Activated CD8-positive, alpha-beta T cell treated with anti-CD3 and anti-CD28 coated beads for 36 hours (primary cell): ENCODE results near the gene CIITA. TPM values are rescaled to one million over a fixed set of nuclear protein-coding genes. Genes with fewer than 3 reads are reported as not detected.

Experiments used
- ATAC-seq: fragments of 200-7000 bp; cut with Tn5 transposase; one replicate; pipeline ENCODE4 v1.10.0; 2021; ENCODE audit warnings: mild to moderate bottlenecking, moderate library complexity
- CTCF ChIA-PET: fragments of 350-600 bp; sonication (Branson Sonifier 250); formaldehyde crosslinking; loops from one replicate; lab custom pipeline; 2021; ENCODE audit warnings: antibody characterized with exemption; lab: Charles Lee
- POLR2A ChIA-PET: fragments of 350-600 bp; sonication (Branson Sonifier 250); formaldehyde crosslinking; loops from one replicate; lab custom pipeline; 2021; ENCODE audit warnings: antibody characterized with exemption; lab: Charles Lee
- DNase-seq: peaks from one replicate; pipeline ENCODE4 v3.0.0-alpha.2; 2020
- H3K27ac Mint-ChIP-seq: one replicate; pipeline ENCODE4 v1.8.0; 2021; ENCODE audit warnings: mild to moderate bottlenecking, mixed read lengths
- H3K27me3 Mint-ChIP-seq: one replicate; pipeline ENCODE4 v1.8.0; 2021; ENCODE audit warnings: mixed read lengths
- H3K36me3 Mint-ChIP-seq: one replicate; pipeline ENCODE4 v1.8.0; 2021; ENCODE audit warnings: low read depth, mixed read lengths
- H3K4me1 Mint-ChIP-seq: one replicate; pipeline ENCODE4 v1.8.0; 2021; ENCODE audit warnings: low read depth, mixed read lengths
- H3K4me3 Mint-ChIP-seq: one replicate; pipeline ENCODE4 v1.8.0; 2021; ENCODE audit warnings: mild to moderate bottlenecking, moderate library complexity, mixed read lengths
- H3K9me3 Mint-ChIP-seq: one replicate; pipeline ENCODE4 v1.8.0; 2021; ENCODE audit warnings: mixed read lengths
- CTCF ChIP-seq: fragments of 200-600 bp; IDR thresholded peaks from one replicate; pipeline ENCODE4 v1.8.0; 2022; ENCODE audit warnings: antibody characterized with exemption, mild to moderate bottlenecking
- intact Hi-C: fragments of 100-400 bp; cut with micrococcal nuclease; formaldehyde crosslinking; loops from one replicate; pipeline ENCODE4 v1.10.0; 2022
- total RNA-seq, 2 experiments: library from RNA; stranded (reverse); gene quantifications; one replicate each; pipeline ENCODE4 v1.2.3, GENCODE V29; 2021

Gene CIITA
- total RNA-seq, 2 experiments from 2014 or later = 4.4 to 5.3 TPM

- no peak for TF ChIP-seq CTCF
These were observed 2.9 kb downstream of the CIITA start for GRCh38 chr16:10879681-10880589.

DNA sequence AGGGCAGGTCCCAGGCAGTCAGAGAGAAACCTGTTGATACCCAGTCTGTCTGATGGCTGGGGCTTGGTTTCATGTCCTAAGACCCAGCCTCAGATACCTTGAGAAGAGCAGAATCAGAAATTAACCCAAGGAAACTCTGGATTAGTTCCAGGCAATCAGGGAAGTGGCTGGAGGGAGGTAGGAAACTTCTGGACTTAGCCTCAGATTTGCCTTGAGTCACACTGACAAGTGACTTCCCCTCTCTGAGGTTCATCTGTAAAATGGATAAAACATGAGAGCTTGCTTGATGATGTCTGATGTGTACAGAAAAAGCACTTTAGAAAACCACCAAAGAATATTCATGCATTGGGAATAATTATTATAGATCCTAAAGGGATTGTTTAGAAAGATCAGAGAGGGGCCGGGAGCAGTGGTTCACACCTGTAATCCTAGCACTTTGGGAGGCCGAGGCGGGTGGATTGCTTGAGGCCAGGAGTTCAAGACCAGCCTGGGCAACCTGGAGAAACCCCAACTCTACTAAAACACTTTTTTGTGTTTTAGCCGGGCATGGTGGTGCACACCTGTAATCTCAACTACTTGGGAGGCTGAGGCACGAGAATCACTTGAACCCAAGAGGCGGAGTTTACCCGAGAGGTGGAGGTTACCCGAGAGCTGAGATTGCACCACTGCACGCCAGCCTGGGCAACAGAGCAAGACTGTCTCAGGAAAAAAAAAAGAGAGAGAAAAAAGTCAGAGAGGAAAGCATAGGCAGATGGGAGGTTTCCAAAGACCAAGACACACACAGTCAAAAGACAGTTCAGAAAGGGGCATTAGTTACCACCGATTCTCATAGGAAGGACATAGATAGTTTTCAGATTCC is 3.8 kb downstream of the CIITA start:
- ChIA-PET POLR2A (interaction anchor here (1.0 kb wide), 1 partner anchor 9 kb away, joined by 4 read pairs; no protein-coding TSS in a partner anchor), CTCF (interaction anchor here (1.3 kb wide), 2 partner anchors 10 to 38 kb away, joined by 3 to 4 read pairs; no protein-coding TSS in a partner anchor)
- Mint-ChIP-seq H3K36me3 (no peaks in the 10 kb centered on the region), H3K9me3 (no peaks in the 10 kb centered on the region), H3K27ac (no peak overlapping the region), H3K4me3 (no peak overlapping the region), H3K4me1 (peaks cover 54% of the 10 kb centered on the region), H3K27me3 (peaks cover 51% of the 10 kb centered on the region)
- DNase-seq (no peak), ATAC-seq (no peak)
- TF ChIP-seq CTCF = no peak
- intact Hi-C loops = no loop called here

More at GRCh38 chr16:10879681-10880589, 2.9 kb downstream of the CIITA start:
- no peaks in the 10 kb centered on the region for H3K36me3 Mint-ChIP-seq
- H3K9me3 Mint-ChIP-seq = no peaks in the 10 kb centered on the region
- no peak overlapping the region for H3K27ac Mint-ChIP-seq
- H3K4me3 Mint-ChIP-seq = peak overlapping the region; percentile 81
- H3K4me1 Mint-ChIP-seq = peaks cover 60% of the 10 kb centered on the region
- intact Hi-C loops = no loop called here
- ChIA-PET POLR2A (interaction anchor here (1.5 kb wide), 1 partner anchor 31 kb away, joined by 3 read pairs; no protein-coding TSS in a partner anchor), CTCF (interaction anchor here (3.7 kb wide), 1 partner anchor 39 kb away, joined by 27 read pairs; no protein-coding TSS in a partner anchor)
- peaks cover 57% of the 10 kb centered on the region for H3K27me3 Mint-ChIP-seq
- ATAC-seq (no peak), DNase-seq (no peak)

DNA sequence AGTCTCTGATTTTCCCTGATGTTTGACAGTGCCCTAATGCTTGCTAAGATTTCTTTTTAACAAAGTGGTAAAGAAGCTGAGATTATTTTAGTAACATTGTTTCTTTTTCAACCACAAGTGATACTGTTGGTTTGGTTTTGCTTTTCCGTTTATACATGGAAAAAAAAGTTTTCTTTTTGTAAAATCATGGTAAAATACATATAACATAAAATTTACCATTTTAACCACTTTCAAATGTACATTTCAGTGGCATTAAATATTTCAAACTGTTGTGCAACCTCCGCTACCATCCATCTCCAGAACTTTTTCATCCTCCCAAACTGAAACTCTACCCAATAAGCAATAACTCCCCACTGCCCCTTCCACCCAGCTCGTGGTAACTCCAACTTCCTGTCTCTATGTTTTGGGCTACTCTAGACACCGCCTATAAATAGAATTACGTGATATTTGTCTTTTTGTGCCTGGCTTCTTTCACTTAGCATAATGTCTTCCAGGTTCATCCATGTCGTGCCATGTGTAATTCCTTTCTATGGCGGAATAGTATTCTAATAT is 4.6 kb downstream of the CIITA start:
- peak overlapping the region; percentile 24 for H3K27ac Mint-ChIP-seq
- H3K4me3 Mint-ChIP-seq = peak overlapping the region; percentile 25
- no peak for ATAC-seq

GRCh38 chr16:10883004-10883403 is 6.0 kb downstream of the CIITA start:
- intact Hi-C loops = no loop called here
- Mint-ChIP-seq H3K27me3 (peaks cover 36% of the 10 kb centered on the region), H3K4me1 (peaks cover 34% of the 10 kb centered on the region), H3K4me3 (no peak overlapping the region), H3K36me3 (no peaks in the 10 kb centered on the region), H3K27ac (no peak overlapping the region), H3K9me3 (no peaks in the 10 kb centered on the region)
- ChIA-PET CTCF (no interaction called here), POLR2A (no interaction called here)
- DNase-seq (no peak), ATAC-seq (no peak)
- no peak for TF ChIP-seq CTCF

More for the DNA sequence above, 4.6 kb downstream of the CIITA start:
- peaks cover 47% of the 10 kb centered on the region for H3K27me3 Mint-ChIP-seq
- DNase-seq = no peak
- ChIA-PET CTCF (interaction anchor here (1.3 kb wide), 2 partner anchors 9 to 37 kb away, joined by 3 to 4 read pairs; no protein-coding TSS in a partner anchor), POLR2A (interaction anchor here (0.7 to 1.0 kb wide), 2 partner anchors 10 to 419 kb away, joined by 3 to 4 read pairs; no protein-coding TSS in a partner anchor)
- H3K36me3 Mint-ChIP-seq = no peaks in the 10 kb centered on the region
- peaks cover 48% of the 10 kb centered on the region for H3K4me1 Mint-ChIP-seq
- intact Hi-C loops = no loop called here
- H3K9me3 Mint-ChIP-seq = no peaks in the 10 kb centered on the region
- no peak for TF ChIP-seq CTCF
